CD4-positive, alpha-beta T cell treated with Interleukin-17A for 1 hour (primary cell): ENCODE results near the gene MAP6.
A peak's percentile ranks its signal among the peaks of the same experiment; 100 is the strongest.
"Not testable (repeated sequence)": the region's sequence is repeated elsewhere in the genome, so short reads cannot be mapped to it uniquely, and the experiment has no call there.

Source experiments
- DNase-seq: peaks from one replicate; pipeline ENCODE4 v3.0.0-alpha.2; 2020

Gene MAP6

DNA sequence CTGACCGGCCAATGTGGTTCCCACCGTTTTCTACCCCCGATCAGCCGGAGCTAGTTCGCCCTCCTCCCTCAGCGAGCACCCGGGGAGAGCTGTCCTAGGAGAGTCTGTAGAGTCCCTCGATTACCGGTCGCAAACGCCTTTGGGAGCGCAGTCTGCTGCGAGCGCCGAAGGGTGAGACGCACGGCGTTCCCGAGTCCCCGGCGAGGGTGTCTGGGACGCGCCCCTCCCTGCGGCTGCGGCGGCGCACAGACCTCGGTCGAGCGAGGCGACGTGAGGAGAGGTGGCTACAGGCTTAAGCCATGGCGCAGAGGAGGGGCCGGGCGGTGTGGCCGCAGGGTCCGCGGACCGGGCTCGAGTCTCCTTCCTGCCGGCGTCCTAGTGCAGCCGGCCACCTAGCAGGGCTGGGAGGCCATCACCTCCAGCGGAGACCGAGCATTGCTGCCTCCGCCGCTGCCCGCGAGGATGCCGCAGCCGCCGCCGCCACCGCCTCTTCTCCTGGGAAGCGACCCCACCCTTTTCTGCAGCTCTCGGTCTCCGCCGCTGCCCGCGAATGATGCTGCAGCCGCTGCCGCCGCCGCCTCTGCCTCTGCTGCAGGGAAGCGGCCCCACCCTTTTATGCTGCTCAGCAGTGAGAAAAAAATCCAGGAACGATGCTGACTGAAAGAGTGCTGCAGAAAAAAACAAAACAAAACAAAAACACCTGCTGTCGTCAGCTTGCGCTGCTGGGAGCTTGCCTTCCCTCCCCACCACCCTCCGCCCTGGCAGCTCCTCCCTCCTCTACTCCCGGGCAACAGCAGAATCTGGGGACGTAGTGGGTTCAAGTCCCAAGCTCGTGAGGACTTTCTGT lies at the start of gene MAP6:
MAP6 (minus strand) TSS at position 588 of the 847 bp plus-strand sequence. CDS start 669 bp downstream, outside the sequence.
- DNase-seq = no peak

DNA sequence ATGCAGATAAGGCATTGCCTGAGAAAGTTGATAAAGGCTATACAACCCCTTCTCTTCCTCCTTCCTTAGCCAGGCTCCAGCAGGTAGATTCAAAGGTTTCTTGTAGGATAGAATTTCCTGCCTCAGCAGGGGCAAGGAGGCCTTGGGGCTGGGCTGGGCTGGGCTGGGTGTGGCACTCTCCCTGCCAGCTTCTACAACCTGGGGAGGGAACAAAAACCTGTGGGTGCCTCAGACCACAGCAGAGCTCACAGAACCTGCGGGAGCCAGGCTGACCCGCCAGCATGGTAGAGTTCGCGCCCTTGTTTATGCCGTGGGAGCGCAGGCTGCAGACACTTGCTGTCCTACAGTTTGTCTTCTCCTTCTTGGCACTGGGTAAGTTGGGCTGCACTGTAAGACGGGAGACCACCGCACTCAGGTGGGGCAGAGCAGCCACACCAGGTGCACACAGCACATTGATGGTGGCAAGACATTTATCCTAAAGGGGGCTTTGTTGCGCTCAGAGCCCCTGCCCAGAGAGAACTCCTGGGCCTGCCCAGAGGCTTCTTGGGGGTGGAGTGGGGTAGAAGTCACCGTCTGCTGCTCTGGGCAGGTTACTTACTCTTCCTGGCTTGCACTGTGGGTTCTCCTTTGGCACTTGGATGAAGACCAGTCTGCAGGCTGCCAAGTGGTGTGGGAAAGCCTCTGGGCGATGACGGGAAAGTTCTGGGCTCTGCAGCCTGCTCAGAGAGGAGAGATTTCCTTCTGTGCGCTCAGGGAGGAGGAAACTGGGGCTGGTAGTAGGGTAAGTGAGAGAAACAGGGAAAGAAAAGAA lies 49.0 kb upstream of the MAP6 start, which contains the start of gene MOGAT2:
MOGAT2 (plus strand) TSS at position 231 of the 811 bp plus-strand sequence; CDS start at position 282, 51 bp downstream.
- DNase-seq = no peak

DNA sequence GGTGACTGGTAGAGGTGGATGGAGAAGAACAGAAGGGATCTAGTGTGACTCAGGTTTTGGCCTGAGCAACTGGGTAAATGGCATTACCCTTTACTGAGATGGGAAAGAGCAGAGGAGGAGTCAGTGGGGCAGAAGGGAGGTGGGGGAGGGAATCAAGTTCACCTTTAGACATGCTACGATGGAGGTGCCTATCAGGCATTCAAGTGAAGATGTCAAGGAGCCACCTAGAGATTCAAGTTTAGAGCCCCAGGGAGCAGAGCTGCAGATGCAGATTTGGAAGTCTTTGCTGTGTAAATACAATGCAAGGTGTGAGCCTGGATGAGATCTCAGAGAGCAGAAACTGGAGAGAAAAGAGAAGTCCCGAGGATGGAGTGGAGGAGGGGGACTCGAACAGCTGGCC lies 47.8 kb upstream of the MAP6 start:
- no peak for DNase-seq

DNA sequence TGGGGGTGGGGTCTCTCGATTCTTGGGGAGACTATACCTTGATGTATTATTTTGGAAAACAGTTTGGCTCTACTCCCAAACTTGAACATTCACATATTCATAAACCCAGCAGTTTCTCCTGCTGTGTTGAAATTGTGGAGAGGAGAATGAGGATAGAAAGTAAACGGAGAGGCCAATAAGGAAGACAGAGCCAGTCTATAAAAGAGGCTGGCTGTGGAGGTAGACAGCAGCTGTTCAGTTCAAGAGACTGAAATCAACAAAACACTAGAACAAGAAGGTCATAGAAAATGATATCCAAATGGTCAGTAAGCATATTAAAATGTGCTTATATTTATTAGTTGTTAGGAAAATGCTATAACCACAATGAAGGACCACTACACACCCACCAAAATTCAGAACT lies 46.9 kb upstream of the MAP6 start:
- no peak for DNase-seq

- DNase-seq = no peak
Measured at GRCh38 chr11:75714211-75714610, 45.4 kb upstream of the MAP6 start.

- DNase-seq = peak; percentile 62
Measured at GRCh38 chr11:75706260-75706729, 37.5 kb upstream of the MAP6 start.

DNA sequence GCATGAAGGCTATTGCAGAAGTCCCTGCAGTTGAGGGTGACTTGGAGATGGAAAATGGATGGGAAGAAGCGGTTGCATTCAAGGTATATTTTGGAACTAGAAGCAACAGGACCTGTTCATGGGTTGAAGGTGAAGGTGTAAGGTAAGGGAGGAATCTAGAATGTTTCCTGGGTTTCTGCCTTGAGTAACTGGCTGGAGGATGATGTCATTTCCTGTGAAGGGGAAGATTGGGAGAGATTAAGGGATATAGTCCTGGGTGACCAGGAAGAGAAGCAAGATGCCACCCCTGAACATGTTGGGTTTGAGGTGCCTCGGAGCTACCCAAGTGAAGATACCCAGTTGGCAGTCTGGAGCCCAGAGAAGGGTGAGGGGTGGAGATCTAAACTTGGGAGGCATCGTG lies 36.7 kb upstream of the MAP6 start:
- DNase-seq = no peak

GRCh38 chr11:75703695-75704237 lies 34.9 kb upstream of the MAP6 start:
- no peak for DNase-seq

DNA sequence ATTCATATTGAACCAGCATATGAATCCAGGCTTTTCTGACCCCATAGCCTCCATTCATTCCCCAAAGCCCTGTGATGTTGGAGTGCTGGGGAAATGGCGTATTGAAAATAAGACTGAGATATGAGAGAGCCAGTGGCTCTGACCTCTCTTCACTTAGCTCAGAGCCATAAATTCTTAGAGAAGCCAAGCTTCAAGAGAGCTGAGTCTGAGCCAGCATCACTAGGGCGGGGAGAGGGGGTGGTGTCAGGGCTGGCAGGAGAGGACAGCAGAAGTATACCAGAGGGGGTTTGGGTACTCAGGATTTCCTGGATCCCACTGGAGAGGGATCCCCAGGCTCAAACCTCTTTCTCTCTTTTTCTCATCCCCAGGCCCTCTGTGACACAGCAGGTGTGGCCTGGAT lies 32.1 kb upstream of the MAP6 start:
- no peak for DNase-seq

DNA sequence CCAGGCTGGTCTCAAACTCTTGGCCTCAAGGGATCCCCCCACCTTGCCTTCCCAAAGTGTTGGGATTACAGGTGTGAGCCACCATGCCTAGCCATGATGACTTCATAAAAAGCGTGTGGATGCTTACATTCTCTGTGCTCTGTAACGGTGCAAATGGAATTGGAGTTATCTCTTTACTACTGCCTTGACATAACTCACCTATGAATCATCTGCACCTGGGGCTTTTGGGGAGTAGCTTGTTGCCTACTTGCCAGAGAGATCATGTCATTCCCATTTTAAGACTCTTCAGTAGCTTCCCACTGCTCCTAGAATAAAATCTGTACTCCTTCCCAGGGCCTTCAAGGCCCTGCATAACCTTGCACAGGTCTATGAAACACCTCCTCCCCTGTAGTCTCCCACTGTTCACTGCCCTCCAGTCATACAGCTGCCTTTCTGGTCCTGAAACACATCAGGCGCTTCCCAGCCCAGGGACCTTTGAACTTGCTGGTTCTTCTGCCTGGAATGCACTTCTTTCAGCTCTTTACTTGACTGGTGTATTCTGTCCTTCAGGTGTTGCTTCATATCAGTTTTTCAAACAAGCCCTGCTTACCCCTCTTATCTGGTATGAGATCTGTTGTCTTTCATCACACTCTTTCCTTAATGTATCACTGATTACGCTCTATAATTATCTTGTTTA lies 29.2 kb upstream of the MAP6 start:
- DNase-seq = no peak

- DNase-seq = no peak
Measured at GRCh38 chr11:75691804-75692203, 23.0 kb upstream of the MAP6 start.

DNA sequence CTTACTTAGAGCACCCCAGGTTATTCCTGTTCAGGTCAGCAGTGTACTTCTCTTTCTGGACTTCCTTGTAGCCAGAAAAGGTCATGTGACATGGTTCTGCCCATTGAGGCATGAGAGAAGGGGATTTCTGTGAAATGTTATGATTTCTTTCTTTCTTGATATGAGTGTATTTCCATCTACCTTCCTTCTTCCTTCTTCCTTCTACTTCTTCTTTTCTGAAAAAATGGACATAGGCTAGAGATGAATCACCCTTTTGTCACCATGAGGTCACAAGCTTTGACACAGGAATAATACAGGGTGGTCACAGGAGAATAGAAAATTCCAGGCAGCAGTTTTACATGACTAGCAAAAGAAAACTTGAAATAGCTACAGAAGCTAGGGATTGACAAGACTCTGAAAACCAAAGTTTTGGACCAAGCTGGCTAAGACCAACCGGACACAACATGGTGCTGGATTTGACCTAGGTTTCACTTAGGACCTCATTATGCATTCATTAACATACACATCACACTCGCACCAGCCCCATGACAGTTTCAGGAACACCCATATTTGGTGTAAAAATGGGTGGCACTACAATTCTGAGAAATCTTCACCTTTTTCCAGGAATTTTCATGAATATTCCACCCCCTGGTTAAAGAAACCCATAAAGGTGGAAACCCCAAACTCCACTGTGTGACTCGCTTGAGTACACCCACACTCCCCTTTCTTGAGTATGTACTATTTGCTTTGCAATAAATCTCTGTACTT lies 21.2 kb upstream of the MAP6 start:
- DNase-seq = no peak

DNA sequence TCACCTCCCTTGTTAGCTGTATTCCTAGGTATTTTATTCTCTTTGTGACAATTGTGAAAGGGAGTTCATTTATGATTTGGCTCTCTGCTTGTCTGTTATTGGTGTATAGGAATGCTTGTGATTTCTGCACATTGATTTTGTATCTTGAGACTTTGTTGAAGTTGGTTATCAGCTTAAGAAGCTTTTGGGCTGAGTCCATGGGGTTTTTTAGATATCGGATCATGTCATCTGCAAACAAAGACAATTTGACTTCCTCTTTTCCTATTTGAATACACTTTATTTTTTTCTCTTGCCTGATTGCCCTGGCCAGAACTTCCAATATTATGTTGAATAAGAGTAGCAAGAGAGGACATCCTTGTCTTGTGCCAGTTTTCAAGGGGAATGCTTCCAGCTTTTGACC lies 15.0 kb upstream of the MAP6 start:
- DNase-seq = not testable (repeated sequence)

DNA sequence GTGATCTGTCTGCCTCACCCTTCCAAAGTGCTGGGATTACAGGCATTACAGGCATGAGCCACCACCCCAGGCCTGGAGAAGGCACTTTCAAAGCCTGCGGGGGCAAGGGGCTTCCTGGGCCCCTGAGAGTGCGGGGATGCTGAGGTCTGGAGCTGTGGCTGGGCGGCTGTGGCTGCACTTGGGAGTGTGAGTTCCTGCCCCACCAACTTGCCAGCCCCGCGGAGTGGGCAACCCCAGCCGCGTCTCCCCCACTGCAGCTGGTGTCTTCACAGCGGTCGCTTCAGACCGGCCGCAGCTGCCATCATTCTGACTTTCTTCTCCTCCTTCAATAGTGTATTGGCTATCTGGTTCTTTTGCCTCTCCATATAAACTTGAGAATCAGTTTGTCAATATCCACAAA lies 10.7 kb upstream of the MAP6 start:
- no peak for DNase-seq

DNA sequence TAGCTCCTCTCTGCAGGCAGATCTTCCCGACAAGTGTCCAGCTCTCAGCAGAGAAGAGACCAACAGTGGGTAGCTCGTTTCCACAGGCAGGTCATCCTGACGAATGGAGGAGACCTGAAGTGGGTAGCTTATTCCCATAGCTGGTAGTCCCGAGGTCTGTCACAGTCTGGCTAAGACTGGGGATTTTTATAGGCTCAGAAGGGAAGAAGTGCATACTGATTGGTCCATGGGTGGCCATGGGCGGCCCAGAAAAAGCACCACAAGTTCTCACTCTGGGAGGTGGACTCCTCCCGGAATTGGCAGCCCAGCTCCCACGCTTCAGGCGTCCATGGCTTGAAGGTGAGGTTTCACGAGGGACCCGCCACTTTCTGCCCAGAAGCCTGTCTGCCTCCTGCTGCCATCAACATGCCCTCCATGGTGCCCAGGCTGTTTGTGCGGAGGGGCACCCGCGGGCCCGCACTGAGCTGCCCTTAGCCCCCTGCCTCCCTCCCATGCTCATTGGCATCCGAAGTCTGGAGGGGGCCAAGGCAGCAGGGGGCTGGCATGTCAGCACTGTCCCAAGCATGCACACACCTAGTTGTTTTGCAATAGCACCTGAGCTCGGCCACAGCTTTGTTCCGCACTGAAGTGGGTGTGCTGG lies 9.9 kb upstream of the MAP6 start:
- no peak for DNase-seq

DNA sequence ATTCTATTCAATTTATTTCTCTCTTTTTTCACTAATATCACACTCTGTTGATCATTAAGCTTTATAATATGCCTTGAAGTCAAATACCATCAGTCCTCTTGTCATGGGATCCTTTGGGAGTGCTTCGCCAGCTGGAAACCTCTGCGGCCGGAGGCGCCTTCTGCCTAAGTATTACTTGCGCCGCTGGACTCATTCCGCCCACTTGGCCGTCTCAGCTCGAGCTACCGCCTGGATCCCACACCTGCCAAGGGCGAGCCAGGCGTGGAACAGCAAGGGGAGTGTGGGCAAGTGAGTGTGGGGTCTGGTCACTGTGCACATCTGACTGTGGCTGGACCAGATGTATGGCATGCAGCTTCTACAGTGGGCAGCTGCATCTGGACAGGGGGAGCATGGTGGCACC lies 9.1 kb upstream of the MAP6 start:
- DNase-seq = no peak

- no peak for DNase-seq
Measured at GRCh38 chr11:75677275-75677674, 8.4 kb upstream of the MAP6 start.

DNA sequence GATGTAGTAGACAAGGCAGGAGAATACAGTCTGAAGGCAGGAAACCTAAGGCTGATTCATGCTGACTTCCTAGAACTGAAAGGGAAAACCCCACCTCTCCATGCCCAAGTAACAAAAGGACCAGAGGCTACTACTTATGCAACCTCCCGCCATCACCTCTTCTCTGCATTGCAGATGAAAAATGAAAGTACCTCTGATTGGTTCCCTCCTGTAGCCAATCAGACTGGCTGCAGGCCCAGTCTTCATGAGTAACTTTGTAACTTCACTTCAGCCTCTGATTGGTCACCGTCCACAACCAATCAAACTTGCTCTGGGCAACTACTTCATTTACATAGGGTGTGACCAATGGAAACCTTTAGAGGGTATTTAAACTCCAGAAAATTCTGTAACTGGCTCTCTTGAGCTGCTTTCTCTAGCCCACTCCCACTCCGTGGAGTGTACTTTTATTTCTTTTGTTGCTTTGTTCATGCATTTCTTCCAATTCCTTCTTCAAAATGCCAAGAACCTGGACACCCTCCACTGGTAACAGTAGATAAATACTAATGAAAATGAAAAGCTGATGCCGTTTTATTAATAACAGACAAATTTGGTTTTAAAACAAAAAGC lies 5.2 kb upstream of the MAP6 start:
- DNase-seq = no peak

GRCh38 chr11:75667831-75668450 lies 897 bp downstream of the MAP6 start:
- DNase-seq = no peak

DNA sequence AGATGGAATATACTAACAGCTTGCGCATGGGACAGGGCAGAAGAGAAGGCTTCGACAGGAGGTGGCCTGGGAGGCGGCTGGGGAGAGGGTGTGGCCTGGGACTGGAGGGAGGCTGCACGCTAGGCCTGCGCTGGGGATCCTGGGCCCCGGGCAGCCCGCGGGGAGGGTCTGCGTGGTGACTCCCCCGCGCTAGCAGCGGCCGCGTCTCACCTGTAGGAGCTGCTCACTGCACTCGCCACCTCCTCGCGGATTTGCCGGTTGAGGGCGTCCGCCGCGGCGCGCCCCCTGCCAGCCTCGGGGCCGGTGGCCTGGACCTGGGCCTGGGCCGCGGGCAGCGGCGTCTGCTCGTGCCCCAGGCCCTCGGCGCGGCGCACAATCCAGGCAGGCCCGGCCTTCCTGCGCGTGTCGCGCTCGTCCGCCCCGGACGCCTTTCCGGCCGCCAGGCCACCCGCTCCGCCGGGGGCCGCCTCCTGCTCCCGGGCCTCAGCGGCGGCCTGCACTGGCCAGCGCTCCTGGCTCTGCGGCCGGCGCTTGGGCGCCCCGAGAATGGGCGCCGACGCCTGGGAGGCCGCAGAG lies 1.5 kb downstream of the MAP6 start:
- no peak for DNase-seq
